IPS-15b (cell line): Measurements from ENCODE around the gene AMBRA1.

ENCODE experiments used
- H3K27me3 ChIP-seq: one replicate; pipeline ENCODE4 v1.6.1; 2013; ENCODE audit warnings: low read length; ENCODE audit not compliant: control insufficient read depth, insufficient read depth
- H3K36me3 ChIP-seq: one replicate; pipeline ENCODE4 v1.6.1; 2013; ENCODE audit warnings: low read length; ENCODE audit not compliant: control insufficient read depth, insufficient read depth
- H3K4me1 ChIP-seq: one replicate; pipeline ENCODE4 v1.6.1; 2013; ENCODE audit warnings: mild to moderate bottlenecking, low read length; ENCODE audit not compliant: control insufficient read depth, insufficient read depth
- H3K4me3 ChIP-seq: one replicate; pipeline ENCODE4 v1.5.1; 2013; ENCODE audit warnings: low read depth, low read length
- H3K9ac ChIP-seq: one replicate; pipeline ENCODE4 v1.6.1; 2013; ENCODE audit warnings: low read depth, mild to moderate bottlenecking, low read length
- H3K9me3 ChIP-seq: one replicate; pipeline ENCODE4 v1.6.1; 2013; ENCODE audit warnings: mild to moderate bottlenecking, low read length; ENCODE audit not compliant: control insufficient read depth, insufficient read depth

The AMBRA1 gene

DNA sequence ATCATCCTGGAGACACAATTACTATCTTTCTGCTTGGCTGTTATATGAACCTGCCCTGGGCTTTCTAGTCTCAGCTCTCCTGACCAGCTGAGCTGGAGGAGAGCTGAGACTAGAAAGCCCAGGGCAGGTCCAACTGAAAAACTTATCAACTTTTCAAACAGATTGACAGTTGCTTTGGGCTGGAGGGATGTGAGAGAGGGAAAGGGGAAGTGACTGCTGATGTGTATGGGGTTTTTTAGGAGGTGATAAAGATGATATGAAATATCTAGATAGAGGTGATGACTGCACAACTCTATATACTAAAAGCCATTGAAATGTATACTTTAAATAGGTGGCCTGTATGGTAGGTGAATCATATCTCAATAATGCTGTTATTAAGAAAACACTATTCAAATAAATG lies 142.1 kb downstream of the AMBRA1 start:
- no peaks in the 10 kb centered on the region for H3K27me3 ChIP-seq
- H3K9ac ChIP-seq, result no peak overlapping the region
- no peaks in the 10 kb centered on the region for H3K36me3 ChIP-seq
- H3K4me3 ChIP-seq, result no peak overlapping the region
- H3K9me3 ChIP-seq, result no peaks in the 10 kb centered on the region
- H3K4me1 ChIP-seq, result peaks cover 17% of the 10 kb centered on the region

DNA sequence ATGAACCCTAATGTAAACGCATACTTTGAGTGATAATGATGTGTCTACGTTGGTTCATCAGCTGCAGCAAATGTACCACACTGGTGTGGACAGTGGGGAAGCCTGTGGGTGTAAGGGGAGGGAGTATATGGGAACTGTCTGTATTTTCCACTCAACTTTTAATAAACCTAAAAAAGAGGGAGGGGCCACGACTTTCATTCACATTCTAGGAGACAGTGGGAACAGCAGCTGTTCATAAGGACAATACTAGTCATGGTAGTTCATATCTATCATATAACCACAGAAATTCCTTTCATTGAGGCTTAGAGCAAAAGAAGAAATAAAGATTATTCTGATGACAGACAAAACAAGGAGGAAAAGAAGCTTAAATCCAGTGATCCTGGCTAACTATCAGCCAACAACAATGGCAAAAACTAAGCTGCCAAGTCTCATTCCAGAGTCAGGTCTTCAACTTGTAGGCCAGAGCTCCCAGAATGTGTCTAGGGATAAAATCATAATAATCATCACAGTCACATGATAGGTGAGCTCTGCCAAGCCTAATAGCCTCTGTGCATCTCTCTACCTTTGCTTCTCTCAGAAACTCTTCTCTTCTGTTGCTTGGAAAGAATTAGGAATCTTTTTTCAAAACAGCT lies 142.9 kb downstream of the AMBRA1 start:
- Histone ChIP-seq H3K27me3 (no peaks in the 10 kb centered on the region), H3K9ac (no peak overlapping the region), H3K4me1 (peaks cover 14% of the 10 kb centered on the region), H3K9me3 (no peaks in the 10 kb centered on the region), H3K4me3 (no peak overlapping the region), H3K36me3 (no peaks in the 10 kb centered on the region)

DNA sequence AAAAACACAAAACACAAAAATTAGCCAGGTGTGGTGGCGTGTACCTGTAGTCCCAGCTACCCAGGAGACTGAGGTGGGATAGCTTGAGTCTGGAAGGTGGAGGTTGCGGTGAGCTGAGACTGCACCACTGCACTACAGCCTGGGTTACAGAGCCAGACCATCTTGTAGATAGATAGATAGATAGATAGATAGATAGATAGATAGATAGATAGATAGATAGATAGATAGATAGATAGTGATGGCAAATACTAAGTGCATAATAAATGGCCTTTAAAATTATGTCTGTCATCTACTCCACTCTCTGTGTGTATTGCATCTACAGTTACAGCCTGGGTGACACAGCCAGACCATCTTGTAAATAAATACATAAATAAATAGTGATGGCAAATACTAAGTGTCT lies 146.3 kb downstream of the AMBRA1 start:
- H3K9ac ChIP-seq, result no peak overlapping the region
- no peaks in the 10 kb centered on the region for H3K36me3 ChIP-seq
- H3K4me3 ChIP-seq, result no peak overlapping the region
- no peaks in the 10 kb centered on the region for H3K9me3 ChIP-seq
- H3K27me3 ChIP-seq, result no peaks in the 10 kb centered on the region
- H3K4me1 ChIP-seq, result peaks cover 11% of the 10 kb centered on the region

DNA sequence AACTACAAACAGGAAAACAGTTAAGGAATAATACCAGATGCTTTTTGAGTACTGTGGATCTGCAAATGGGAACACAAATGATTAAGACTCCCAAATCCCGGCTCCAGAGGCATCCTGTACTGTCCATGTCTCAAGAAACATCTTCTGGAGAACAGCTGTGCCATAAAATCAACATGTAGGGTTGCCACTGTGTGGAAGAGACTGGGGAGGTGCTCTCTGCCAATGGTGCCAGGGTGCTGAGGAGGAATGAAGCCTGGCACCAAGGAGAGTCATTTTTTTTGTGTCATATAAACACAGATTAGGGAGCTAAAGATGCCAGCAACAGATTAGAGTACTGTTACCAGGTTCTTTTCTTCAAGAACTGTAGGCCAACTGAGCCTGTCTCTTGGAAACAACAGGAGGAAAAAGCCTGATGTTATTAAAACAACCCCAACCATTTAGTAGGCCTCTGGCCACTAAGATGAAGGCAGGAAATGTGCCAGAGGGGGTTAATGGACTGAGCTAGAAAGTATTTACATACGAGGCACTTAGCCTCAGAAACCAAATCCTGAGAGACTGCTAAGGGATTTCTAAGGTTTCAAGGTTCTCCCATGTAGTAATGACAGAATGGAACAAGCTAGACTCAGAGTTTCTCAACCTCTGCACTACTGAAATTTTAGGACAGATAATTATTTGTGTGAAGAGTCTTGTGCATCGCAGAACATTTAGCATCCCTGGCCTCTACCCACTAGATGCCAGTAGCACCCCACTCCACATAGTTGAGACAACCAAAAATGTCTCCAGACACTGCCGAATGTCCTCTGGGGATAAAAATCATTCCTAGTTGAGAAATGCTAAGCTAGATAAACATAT lies 147.7 kb downstream of the AMBRA1 start:
- H3K4me1 ChIP-seq, result peaks cover 8% of the 10 kb centered on the region
- H3K27me3 ChIP-seq, result no peaks in the 10 kb centered on the region
- no peaks in the 10 kb centered on the region for H3K36me3 ChIP-seq
- no peaks in the 10 kb centered on the region for H3K9me3 ChIP-seq
- H3K9ac ChIP-seq, result no peak overlapping the region
- no peak overlapping the region for H3K4me3 ChIP-seq

DNA sequence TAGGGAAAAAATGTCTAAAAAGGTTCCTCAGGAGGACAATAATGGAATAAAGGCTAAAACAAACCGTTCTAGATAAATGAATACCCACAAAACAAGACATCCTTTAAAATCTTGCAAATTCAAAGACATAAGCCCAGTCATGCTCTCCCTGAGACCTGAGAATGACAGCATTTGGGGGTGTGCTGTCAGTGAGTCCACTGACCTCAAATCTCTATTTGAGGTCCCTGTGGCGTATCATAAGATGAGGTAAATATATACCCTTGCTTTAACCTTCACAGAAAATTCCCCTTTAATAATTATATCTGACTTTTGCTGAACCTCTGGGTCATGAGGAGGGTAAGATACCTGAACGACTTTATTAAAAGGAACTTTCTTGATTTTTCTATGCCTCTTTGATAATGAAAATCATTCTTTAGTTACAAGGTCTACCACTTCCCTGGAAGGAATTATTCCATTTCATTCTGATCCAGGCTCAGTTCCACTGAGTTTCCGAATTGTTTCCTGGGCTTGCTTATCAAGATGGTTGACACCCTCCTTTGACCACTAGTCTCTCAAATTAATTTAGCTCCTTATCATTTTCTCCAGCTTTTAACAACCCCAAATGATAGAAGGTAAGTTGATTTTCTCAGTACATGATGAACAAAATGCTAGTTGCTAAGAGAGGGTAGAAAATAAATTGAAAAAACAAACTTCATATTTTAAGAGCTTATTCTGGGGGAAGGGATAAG lies 148.5 kb downstream of the AMBRA1 start:
- no peaks in the 10 kb centered on the region for H3K27me3 ChIP-seq
- H3K9me3 ChIP-seq, result no peaks in the 10 kb centered on the region
- no peaks in the 10 kb centered on the region for H3K36me3 ChIP-seq
- H3K4me3 ChIP-seq, result no peak overlapping the region
- H3K4me1 ChIP-seq, result peaks cover 8% of the 10 kb centered on the region
- no peak overlapping the region for H3K9ac ChIP-seq

DNA sequence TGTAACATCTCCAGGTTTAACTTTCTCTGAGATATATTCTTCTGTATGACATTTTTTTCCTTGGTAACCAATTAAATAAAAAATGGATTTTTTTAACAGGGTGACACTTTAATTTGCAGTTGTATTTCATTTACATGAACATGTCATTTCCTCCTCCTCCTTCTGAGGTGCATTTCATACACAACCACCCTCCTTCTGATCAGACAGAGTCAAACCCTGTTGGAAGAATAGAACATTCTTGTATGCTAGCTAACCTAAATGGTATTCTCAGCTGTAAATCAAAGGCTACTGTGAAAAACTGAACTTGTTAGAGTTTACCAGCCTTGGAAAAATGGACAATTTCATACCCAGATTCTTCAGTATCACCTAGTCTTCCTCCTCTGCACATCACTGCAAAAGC lies 149.5 kb downstream of the AMBRA1 start:
- no peak overlapping the region for H3K4me3 ChIP-seq
- no peak overlapping the region for H3K9ac ChIP-seq

DNA sequence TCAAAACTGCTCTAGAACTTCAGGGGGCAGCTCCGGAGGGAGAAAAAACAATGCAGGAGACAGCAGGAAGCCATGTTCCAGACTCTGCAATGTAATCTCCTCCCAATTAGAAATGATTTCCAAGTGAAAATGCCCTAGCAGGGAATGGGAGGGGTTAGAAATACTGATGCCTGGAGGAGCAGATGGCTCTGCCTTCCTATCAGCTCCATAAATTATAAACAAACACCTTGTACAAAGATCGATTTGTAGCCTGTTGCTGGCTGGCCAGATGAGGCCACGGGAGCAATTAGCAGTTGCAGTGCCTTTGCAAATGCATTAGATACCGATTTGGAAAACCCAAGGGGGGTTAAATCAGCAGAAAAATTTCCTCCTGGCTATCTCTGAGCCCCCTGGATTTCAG lies 155.6 kb downstream of the AMBRA1 start:
- Histone ChIP-seq H3K4me3 (no peak overlapping the region), H3K9me3 (no peaks in the 10 kb centered on the region), H3K9ac (no peak overlapping the region), H3K4me1 (peaks cover 15% of the 10 kb centered on the region), H3K27me3 (no peaks in the 10 kb centered on the region), H3K36me3 (peaks cover 5% of the 10 kb centered on the region)

More for the DNA sequence above, 149.5 kb downstream of the AMBRA1 start:
- no peaks in the 10 kb centered on the region for H3K27me3 ChIP-seq
- no peaks in the 10 kb centered on the region for H3K9me3 ChIP-seq
- H3K4me1 ChIP-seq, result peaks cover 8% of the 10 kb centered on the region
- H3K36me3 ChIP-seq, result no peaks in the 10 kb centered on the region

DNA sequence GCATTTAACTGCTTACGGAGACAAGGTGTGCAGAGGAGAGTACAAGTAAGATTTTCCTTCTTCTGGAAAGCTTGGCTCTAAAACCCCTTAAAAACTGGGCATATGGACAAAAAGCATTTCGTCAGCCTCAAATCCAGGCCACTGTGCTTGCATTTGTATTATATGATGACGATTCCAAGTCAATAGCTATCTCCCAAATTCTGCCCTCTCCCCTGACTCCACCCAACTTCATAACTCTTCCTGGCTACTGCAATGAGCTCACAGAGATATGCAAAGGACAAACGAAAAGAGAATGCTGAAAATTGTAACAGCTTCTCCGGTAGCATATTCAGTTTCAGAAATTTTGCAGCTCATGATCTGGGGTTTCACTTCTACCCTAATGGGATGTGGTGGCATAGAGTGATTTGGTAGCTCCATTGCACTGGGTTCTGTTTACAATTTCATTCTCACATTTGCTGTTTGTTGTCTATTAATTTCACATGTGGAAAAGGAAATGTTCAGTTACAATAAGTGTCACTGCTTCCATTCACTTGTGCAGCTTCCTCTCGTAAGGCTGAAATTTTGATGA lies 156.6 kb downstream of the AMBRA1 start:
- H3K4me3 ChIP-seq, result no peak overlapping the region
- no peaks in the 10 kb centered on the region for H3K9me3 ChIP-seq
- H3K36me3 ChIP-seq, result peaks cover 6% of the 10 kb centered on the region
- no peak overlapping the region for H3K9ac ChIP-seq
- H3K27me3 ChIP-seq, result no peaks in the 10 kb centered on the region
- peaks cover 15% of the 10 kb centered on the region for H3K4me1 ChIP-seq

DNA sequence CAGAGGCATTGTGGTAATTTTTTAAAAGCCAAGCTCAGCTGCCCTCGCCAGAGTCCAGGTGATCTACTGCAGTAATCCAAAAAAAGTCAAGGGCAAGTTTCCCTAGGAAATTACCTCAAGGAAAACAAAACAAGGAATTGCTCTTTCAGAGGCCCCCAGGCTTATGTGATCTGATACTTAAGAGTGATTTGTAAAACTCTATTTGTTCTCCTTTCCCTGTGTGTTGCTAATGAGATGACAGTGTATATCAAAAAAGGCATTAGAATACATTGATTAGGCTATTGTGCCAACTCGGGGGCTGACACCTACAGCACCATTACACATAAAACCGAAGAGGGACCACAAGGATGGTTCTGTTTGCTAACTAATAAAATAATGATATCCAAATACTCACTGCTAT lies 157.7 kb downstream of the AMBRA1 start:
- H3K4me3 ChIP-seq, result no peak overlapping the region
- no peaks in the 10 kb centered on the region for H3K9me3 ChIP-seq
- peaks cover 6% of the 10 kb centered on the region for H3K36me3 ChIP-seq
- peaks cover 15% of the 10 kb centered on the region for H3K4me1 ChIP-seq
- H3K27me3 ChIP-seq, result no peaks in the 10 kb centered on the region
- H3K9ac ChIP-seq, result no peak overlapping the region

DNA sequence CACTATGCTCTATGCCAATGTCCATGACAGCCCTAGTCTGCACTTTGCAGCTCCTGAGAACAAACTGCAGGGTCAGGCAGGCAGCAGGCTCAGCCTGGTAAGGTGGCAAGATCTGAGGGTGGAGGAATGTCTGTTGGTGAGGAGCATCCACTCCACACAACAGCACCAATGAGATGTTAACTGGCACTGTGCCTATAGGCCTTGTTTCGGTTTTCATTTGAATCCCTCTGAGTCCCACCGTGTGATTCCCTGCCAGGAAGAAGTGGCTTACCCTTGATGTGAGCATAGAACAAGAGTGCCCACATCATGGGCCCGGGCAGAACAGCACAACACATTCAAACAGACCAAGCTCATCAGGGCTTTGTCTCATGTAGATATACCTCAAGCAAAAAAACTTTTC lies 158.1 kb downstream of the AMBRA1 start:
- H3K27me3 ChIP-seq, result no peaks in the 10 kb centered on the region
- H3K4me3 ChIP-seq, result no peak overlapping the region
- peaks cover 6% of the 10 kb centered on the region for H3K36me3 ChIP-seq
- peaks cover 15% of the 10 kb centered on the region for H3K4me1 ChIP-seq
- H3K9ac ChIP-seq, result no peak overlapping the region
- H3K9me3 ChIP-seq, result no peaks in the 10 kb centered on the region

DNA sequence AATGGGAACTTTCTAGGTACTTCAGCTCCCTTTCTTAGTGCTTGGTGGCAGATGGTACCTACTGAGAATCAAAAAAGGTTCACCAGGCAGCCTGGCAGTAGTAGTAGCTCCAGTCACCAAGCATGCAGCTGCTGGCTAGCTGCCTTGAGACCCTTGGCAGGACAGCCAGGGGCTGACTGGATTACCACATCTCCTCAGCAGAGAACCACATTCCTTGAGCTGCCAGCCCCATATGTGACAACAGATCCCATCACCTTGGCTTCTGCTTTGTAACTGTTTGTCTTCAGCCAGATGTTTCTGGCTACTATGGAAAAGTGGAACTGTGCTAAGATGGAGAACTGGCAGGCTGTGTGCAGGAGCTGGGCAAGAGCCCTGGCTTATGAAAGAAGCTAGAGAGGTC lies 162.6 kb downstream of the AMBRA1 start:
- H3K4me1 ChIP-seq, result peaks cover 17% of the 10 kb centered on the region
- no peak overlapping the region for H3K9ac ChIP-seq
- H3K27me3 ChIP-seq, result no peaks in the 10 kb centered on the region
- H3K9me3 ChIP-seq, result no peaks in the 10 kb centered on the region
- no peak overlapping the region for H3K4me3 ChIP-seq
- peaks cover 10% of the 10 kb centered on the region for H3K36me3 ChIP-seq
